Activated T-helper 1 cell treated with anti-CD3 and anti-CD28 coated beads, Interleukin-2, amount 50 U/mL, for 16 hours (primary cell): ENCODE data around the gene NDST3.
"Not testable (repeated sequence)": the region's sequence is repeated elsewhere in the genome, so short reads cannot be mapped to it uniquely, and the experiment has no call there.

Source experiments
- DNase-seq, 2 donors: peaks; one replicate each; pipeline ENCODE4 v3.0.0-alpha.2; 2020; ENCODE audit warnings: low read depth in 1 of 2, low spot score in 1 of 2

NDST3 gene

GRCh38 chr4:118266145-118266496 lies 231.8 kb downstream of the NDST3 start:
- not testable (repeated sequence) for DNase-seq

- DNase-seq: no peak
Measured at GRCh38 chr4:118268780-118269179, 234.5 kb downstream of the NDST3 start.

GRCh38 chr4:118270492-118270891 lies 236.2 kb downstream of the NDST3 start:
- DNase-seq: no peak

- DNase-seq: no peak
Measured at GRCh38 chr4:118271788-118272187, 237.5 kb downstream of the NDST3 start.

GRCh38 chr4:118273642-118274041 lies 239.4 kb downstream of the NDST3 start:
- DNase-seq: no peak

GRCh38 chr4:118276580-118276979 lies 242.3 kb downstream of the NDST3 start:
- DNase-seq: no peak

- no peak for DNase-seq
Measured at GRCh38 chr4:118277243-118277642, 243.0 kb downstream of the NDST3 start.

- peak; percentile 94 to 96 for DNase-seq
Measured at GRCh38 chr4:118278473-118279274, 244.4 kb downstream of the NDST3 start.

- no peak for DNase-seq
Measured at GRCh38 chr4:118279328-118279727, 245.0 kb downstream of the NDST3 start.

GRCh38 chr4:118279920-118280432 lies 245.7 kb downstream of the NDST3 start:
- DNase-seq: no peak

- no peak for DNase-seq
Measured at GRCh38 chr4:118280501-118281218, 246.4 kb downstream of the NDST3 start.

GRCh38 chr4:118281611-118282442 lies 247.5 kb downstream of the NDST3 start:
- DNase-seq: no peak

- DNase-seq: no peak
Measured at GRCh38 chr4:118282692-118283091, 248.4 kb downstream of the NDST3 start.

GRCh38 chr4:118284169-118284568 lies 249.9 kb downstream of the NDST3 start:
- no peak for DNase-seq

GRCh38 chr4:118285931-118286330 lies 251.6 kb downstream of the NDST3 start:
- no peak for DNase-seq

GRCh38 chr4:118286685-118287084 lies 252.4 kb downstream of the NDST3 start:
- no peak for DNase-seq

GRCh38 chr4:118287711-118288451 lies 253.6 kb downstream of the NDST3 start:
- no peak for DNase-seq

GRCh38 chr4:118289794-118290193 lies 255.5 kb downstream of the NDST3 start:
- DNase-seq: no peak

GRCh38 chr4:118290951-118291350 lies 256.7 kb downstream of the NDST3 start:
- no peak for DNase-seq

- DNase-seq: no peak
Measured at GRCh38 chr4:118296729-118297128, 262.4 kb downstream of the NDST3 start.

GRCh38 chr4:118299619-118300018 lies 265.3 kb downstream of the NDST3 start:
- DNase-seq: not testable (repeated sequence)
